NCI-H2107 treated with DMSO at 0.1 percent for 48 hours (cell line): Measurements from ENCODE around the gene DNAJB8.

ENCODE experiments used
- DNase-seq: peaks from one replicate; lab custom pipeline; 2025; ENCODE audit not compliant: unreplicated experiment; lab: John Stamatoyannopoulos, UW

Gene DNAJB8

GRCh38 chr3:128468285-128468790 lies 1.6 kb upstream of the DNAJB8 start:
- DNase-seq, result no peak

- no peak for DNase-seq
Measured at GRCh38 chr3:128464702-128465101, 2.0 kb downstream of the DNAJB8 start.

- no peak for DNase-seq
Measured at GRCh38 chr3:128464188-128464587, 2.5 kb downstream of the DNAJB8 start.

- DNase-seq, result no peak
Measured at GRCh38 chr3:128463771-128464170, 2.9 kb downstream of the DNAJB8 start.

- DNase-seq, result no peak
Measured at GRCh38 chr3:128463354-128463753, 3.3 kb downstream of the DNAJB8 start.

GRCh38 chr3:128462931-128463330 lies 3.8 kb downstream of the DNAJB8 start:
- DNase-seq, result no peak

- no peak for DNase-seq
Measured at GRCh38 chr3:128462341-128462910, 4.3 kb downstream of the DNAJB8 start.

GRCh38 chr3:128461731-128462130 lies 5.0 kb downstream of the DNAJB8 start:
- no peak for DNase-seq

GRCh38 chr3:128459461-128459820 lies 7.2 kb downstream of the DNAJB8 start:
- DNase-seq, result no peak

GRCh38 chr3:128458746-128459460 lies 7.8 kb downstream of the DNAJB8 start:
- no peak for DNase-seq

- no peak for DNase-seq
Measured at GRCh38 chr3:128457937-128458336, 8.8 kb downstream of the DNAJB8 start.

- peak; percentile 4 for DNase-seq
Measured at GRCh38 chr3:128456776-128457715, 9.6 kb downstream of the DNAJB8 start.

- no peak for DNase-seq
Measured at GRCh38 chr3:128455786-128456748, 10.6 kb downstream of the DNAJB8 start.

GRCh38 chr3:128455116-128455515 lies 11.6 kb downstream of the DNAJB8 start:
- DNase-seq, result no peak

- no peak for DNase-seq
Measured at GRCh38 chr3:128454310-128454618, 12.4 kb downstream of the DNAJB8 start.

GRCh38 chr3:128453501-128454309 lies 13.0 kb downstream of the DNAJB8 start:
- DNase-seq, result no peak

GRCh38 chr3:128452678-128453275 lies 13.9 kb downstream of the DNAJB8 start:
- no peak for DNase-seq

- DNase-seq, result no peak
Measured at GRCh38 chr3:128452120-128452519, 14.6 kb downstream of the DNAJB8 start.

GRCh38 chr3:128449111-128449638 lies 17.5 kb downstream of the DNAJB8 start:
- no peak for DNase-seq
